ENCODE measurements around the gene CHMP1A. TPM values are rescaled to one million over a fixed set of nuclear protein-coding genes. Genes with fewer than 3 reads are reported as not detected.
A peak's percentile ranks its signal among the peaks of the same experiment; 100 is the strongest.
"Not testable (repeated sequence)": the region's sequence is repeated elsewhere in the genome, so short reads cannot be mapped to it uniquely, and the experiment has no call there.

CHMP1A gene
- total RNA-seq, 1 experiment from 2014 or later = 198 TPM

DNA sequence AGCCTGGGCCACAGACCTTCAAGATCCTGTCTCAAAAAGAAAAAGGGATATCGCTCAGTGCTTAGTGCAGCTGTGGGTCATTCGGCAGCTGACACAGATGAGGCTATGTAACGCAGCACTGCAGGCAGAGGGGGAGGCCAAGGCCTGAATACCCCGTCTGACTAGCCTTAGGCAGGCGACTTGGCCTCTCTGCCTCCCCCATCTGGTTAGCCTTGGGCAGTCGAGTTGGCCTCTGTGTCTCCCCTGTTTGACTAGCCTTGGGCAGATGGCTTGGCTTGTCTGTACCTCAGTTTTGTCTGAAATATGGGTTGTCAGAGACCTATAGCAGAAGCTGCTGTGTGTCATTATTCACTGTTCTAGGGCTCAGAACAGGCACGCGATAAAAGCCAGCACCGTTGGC is 10.1 kb upstream of the CHMP1A start:
- DNase-seq (ENCODE audit: low spot score) = no peak

DNA sequence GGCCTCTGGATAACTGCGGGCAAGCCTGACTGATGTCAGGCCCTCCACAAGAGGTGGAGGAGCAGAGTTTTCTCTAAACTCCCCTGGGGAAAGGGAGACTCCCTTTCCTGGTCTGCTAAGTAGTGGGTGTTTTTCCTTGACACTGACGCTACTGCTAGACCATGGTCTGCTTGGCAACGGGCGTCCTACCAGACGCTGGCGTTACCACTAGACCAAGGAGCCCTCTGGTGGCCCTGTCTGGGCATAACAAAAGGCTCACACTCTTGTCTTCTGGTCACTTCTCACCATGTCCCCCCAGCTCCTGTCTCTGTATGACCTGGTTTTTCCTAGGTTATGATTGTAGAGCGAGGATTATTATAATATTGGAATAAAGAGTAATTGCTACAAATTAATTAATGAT is 9.5 kb upstream of the CHMP1A start:
- in situ Hi-C loops (cut with HindIII; ENCODE audit: low sequenced_read_pairs) = not testable (repeated sequence)
- peak; percentile 40 for DNase-seq (ENCODE audit: low spot score)

More for the DNA sequence above, 10.1 kb upstream of the CHMP1A start:
- in situ Hi-C loops (cut with HindIII; ENCODE audit: low sequenced_read_pairs) = no loop called here

DNA sequence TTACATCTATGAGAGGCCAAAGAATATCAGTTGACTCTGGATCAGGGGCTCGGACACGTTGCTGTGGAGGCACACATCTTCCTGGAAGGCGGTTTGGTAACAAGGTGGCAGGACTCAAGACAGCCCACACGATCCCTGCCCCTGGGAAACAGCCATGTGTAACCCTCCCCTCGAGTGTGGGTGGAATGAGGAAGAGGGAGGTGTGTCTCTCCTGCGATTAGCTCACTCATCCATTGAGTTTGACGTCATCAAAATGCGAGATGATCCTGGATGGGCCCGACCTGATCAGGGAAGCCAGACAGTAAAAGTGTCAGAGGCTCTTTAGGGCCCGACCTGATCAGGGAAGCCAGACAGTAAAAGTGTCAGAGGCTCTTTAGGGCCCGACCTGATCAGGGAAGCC is 6.7 kb upstream of the CHMP1A start:
- in situ Hi-C loops (cut with HindIII; ENCODE audit: low sequenced_read_pairs); DNase-seq (ENCODE audit: low spot score): not testable (repeated sequence)

DNA sequence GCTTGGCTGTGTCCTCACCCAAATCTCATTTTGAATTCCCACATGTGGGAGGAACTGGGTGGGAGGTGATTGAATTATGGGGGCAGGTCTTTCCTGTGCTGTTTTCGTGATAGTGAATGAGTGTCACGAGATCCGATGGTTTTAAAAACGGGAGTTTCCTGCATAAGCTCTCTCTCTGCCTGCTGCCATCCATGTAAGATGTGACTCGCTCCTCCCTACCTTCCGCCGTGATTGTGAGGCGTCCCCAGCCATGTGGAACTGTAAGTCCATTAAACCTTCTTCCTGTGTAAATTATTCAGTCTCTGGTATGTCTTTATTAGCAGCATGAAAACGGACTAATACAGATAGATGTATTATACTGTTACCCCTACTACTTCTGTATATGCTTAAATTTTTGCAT is 3.7 kb upstream of the CHMP1A start:
- DNase-seq (ENCODE audit: low spot score) = no peak
- in situ Hi-C loops (cut with HindIII; ENCODE audit: low sequenced_read_pairs) = no loop called here

DNA sequence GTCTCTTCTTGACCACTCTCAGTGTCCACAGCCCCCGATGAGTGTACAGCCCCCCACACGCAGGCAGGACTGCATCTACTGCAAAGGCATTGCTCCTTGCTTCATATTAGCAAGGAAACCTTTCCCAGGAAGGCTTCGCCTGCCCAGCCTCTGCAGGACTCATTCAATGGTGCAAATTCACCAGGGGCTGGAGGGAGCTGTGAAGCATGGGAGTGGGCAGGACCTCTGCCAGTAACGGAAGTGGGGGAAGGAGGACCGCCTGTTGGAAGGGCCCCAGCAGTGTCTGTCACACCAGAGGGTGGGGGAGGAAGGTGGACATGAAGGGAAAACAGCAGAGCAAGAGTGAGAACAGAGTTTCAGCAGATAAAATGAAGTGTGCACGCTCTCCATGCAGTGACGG is 2.6 kb upstream of the CHMP1A start:
- DNase-seq (ENCODE audit: low spot score) = no peak
- in situ Hi-C loops (cut with HindIII; ENCODE audit: low sequenced_read_pairs) = no loop called here

DNA sequence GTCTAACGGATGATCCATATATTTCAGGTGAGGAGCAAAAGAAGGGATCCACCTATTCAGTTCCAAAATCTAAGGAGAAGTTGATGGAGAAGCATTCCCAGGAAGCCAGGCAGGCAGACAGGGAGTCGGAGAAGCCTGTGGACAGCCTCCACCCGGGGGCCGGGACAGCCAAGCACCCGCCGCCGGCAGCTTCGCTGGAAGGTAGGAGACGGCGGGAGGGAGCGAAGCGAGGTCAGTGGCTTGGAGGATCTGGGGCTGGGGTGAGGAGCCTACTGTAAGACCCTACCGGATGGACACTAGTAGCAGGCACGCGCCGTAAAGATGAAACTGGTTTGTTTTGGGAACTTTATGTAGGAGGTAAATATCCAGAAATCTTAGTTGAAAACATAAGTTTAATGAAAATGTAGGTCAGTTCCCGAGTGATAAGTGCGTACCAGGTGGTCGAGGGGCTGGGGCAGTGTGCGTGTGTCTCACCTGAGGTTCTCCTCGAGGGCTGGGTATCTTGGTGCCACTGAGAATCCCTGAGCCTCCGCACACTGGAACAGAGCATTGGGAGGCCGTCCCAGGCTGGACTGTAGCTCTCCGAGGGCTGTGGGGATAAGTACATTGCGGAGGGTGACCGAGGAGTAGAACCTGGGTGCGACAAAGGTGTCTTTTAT is 842 bp upstream of the CHMP1A start:
- DNase-seq (ENCODE audit: low spot score) = no peak
- in situ Hi-C loops (cut with HindIII; ENCODE audit: low sequenced_read_pairs) = no loop called here

DNA sequence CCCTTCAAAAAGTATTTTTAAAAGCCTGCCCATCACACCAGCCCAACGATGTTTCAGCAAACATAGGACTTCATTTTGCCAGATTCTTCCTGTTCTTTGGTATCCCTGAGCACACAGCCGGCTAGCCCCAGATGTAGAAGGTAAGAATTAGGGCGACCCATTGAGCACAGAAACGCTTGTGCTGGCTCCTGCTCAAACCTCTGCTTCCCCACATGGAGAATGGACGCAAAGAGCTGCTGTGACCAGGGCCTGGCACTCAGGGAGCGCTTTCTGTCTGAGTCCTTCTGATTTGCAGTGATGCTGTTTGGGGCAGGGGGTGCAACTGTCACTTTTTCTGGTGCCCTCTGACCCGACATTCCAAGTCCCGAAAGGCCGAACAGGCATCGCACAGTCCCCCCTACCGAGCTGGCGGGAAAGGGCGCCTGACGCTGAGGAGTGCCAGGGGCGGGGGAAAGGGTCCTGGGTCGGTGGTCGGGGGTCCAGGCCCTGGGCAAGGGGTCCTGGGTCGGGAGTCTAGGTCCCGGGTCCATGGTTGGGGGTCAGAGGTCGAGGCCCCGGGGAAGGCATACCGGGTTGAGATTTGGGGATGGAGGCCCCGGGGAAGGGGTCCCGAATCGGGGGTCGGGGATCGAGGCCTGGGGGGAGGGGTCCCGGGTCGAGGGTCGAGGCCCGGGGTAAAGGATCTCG is 930 bp downstream of the CHMP1A start:
- no peak for DNase-seq (ENCODE audit: low spot score)

DNA sequence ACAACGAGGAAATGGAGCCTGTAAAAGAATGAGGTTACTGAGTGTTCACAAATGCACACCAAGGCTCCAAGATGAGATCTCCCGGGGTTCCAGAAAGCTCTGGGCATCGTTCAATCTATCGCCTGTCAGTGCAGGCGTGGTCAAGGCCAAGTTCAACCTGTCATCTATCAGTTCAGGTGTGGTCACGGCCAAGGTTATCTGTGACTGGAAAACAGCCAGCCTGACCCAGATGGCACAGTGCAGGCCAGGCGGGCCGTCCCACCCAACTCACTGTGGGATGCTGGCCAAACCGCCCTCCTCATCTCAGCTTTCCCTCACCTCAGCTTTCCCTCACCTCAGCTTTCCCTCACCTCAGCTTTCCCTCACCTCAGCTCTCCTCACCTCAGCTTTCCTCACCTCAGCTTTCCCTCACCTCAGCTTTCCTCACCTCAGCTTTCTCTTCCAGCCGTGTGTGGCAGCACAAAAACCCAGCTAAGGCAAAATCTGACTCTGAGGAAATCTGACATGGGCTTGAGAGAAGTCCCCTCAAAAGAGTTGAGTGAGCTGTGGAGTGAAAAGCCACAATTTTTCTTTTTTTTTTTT is 2.4 kb downstream of the CHMP1A start:
- in situ Hi-C loops (cut with HindIII; ENCODE audit: low sequenced_read_pairs) = no loop called here
- DNase-seq (ENCODE audit: low spot score) = no peak

More for the DNA sequence above, 930 bp downstream of the CHMP1A start:
- in situ Hi-C loops (cut with HindIII; ENCODE audit: low sequenced_read_pairs) = no loop called here

DNA sequence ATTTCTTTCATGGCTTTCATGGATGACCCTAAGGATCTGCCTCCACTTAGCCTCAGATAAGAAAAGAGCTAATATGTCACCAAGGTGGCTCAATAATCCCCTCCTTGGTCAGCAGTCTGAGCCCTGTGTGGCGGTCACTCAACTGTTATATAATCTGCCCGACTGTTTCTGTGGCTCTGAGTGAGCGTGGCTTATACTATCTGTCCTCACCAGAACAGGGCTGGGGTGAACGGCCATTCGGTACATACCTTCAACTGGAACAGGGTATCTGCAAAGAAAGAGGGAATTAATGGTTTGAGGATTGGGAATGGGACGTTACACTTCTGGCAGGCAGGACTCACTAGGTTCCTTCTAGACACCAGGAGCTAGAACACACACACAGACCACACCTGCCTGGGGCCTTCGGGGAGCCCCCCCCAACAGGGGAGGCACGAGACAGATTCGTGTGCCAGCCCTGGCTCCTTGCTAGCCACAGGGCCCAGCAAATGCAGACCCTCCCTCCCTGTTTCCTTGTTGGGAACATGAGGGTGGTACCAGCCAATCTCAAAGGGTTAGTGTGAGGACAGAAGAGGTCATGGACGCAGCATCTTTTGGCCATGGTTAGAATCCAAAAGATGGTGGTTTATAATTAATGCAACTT is 3.7 kb downstream of the CHMP1A start:
- no peak for DNase-seq (ENCODE audit: low spot score)
- in situ Hi-C loops (cut with HindIII; ENCODE audit: low sequenced_read_pairs) = no loop called here

DNA sequence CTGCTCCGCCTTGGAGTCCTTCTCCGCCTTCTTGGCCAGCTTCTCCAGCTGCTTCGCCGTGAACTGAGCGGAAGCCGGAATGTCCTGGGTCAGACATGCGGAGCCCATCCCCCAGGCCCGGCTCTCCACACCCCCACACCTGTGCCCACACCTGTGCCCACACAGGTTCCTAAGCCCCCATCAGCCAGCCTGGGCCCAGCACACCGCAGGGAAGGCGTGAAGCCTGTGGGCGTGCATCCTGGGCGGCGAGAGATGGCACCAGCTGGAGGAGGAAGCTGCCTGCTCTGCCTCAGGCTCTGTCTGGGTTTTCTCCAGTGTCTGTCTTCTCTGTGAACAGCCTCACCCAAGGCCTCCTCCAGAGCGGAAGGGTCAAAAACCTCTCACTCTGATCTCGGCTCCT is 5.9 kb downstream of the CHMP1A start:
- no peak for DNase-seq (ENCODE audit: low spot score)
- in situ Hi-C loops (cut with HindIII; ENCODE audit: low sequenced_read_pairs) = no loop called here

DNA sequence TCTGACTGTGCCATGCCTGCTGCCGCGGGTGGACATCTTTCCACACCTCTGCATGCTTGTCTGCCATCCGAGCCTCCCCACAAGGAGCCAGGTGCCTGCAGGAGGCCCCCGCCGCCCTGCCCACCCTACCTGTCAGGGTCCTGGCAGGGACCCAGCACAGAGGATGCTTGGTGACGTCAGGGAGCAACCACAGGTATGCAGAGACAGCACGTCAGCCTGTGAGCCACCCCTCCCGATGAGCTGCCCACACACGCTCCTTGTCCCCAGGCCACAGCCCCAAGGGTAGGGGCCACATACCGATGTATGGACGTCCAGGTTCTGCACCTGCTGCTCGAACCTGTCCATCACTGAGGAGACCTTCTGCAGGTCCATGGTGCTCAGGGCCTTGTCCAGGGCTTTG is 10.6 kb downstream of the CHMP1A start:
- in situ Hi-C loops (cut with HindIII; ENCODE audit: low sequenced_read_pairs) = no loop called here

DNA sequence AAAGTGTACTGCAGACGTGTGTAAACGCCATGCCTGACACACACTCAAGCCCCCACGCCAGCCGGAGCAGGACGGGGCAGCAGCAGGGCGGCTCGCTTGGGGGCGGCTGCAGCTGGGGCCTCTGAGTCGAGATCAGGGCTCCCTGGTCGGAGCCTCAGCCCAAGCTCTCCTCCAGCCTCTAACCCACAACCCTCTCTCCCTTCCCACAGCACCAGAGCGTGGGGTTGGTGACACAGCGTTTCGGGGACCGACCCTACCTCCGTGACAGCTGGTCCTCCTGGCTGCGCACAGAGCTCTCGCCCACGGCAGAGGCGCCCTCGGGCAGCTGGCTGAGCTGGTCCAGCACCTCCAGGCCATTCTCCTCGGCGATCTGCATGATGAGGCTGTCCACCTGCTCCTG is 11.2 kb downstream of the CHMP1A start:
- DNase-seq (ENCODE audit: low spot score) = no peak
- in situ Hi-C loops (cut with HindIII; ENCODE audit: low sequenced_read_pairs) = no loop called here

More for the DNA sequence above, 10.6 kb downstream of the CHMP1A start:
- no peak for DNase-seq (ENCODE audit: low spot score)

DNA sequence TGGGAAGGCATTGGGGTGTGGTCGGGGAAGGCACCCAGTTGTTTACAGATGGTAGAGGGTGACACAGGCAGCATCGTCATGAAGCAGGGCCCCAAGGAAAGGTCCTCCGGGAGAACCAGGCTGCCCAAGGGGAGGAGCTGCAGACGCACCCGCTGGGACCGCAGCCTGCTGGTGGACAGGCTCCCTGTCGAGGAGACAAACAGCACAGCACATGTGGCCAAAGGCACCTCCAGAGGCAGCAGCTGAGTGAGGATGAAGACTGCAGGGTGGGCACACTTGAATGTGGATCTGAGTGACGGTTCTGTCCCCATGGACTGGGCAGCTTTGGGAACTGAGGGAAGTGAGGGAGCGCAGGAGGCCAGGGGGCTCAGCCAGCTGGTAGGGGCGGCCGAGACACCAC is 12.4 kb downstream of the CHMP1A start:
- no peak for DNase-seq (ENCODE audit: low spot score)
- in situ Hi-C loops (cut with HindIII; ENCODE audit: low sequenced_read_pairs) = no loop called here

DNA sequence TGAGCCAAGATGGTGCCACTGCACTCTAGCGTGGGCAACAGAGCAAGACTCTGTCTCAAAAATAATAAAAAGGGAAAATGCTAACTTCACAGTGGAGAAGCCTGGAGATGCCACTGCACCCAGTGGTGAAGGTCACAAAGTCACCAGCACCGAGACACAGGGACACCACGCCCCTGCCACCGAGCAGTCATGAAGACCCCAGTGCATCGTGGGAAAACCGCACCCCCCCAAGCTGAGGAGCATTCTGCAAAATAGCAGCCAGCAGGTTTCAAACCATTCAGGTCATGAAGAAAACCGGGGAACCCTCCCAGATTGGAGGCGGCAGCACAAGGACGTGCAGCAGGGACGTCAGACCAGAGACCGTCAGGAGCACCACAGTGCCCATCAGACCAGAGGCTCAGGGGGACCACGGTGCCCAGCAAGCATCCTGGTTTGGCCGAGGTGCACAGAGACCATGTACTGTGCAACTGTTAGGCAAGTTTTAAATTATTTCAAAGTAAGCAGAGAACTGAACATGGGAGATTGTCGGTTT is 13.7 kb downstream of the CHMP1A start:
- no peak for DNase-seq (ENCODE audit: low spot score)
- in situ Hi-C loops (cut with HindIII; ENCODE audit: low sequenced_read_pairs) = no loop called here

DNA sequence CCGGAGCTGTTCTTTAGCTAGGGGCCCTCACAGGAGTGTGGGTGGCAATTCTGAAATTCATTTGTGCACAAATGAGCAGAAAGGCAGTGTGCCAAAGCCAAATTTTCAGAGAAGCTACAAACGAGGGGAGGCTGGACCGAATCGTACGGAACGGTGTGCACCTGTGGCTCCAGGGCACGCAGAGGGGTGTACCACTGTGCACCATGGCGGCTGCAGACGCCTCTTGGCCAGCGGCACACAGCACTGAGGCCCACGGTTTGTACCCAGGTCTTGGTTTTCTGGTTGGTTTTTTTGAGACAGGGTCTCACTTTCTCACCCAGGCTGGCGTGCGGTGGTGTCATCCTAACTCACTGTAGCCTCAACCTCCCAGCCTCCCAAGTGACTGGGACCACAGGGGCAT is 14.9 kb downstream of the CHMP1A start:
- DNase-seq (ENCODE audit: low spot score) = no peak
- in situ Hi-C loops (cut with HindIII; ENCODE audit: low sequenced_read_pairs) = no loop called here

DNA sequence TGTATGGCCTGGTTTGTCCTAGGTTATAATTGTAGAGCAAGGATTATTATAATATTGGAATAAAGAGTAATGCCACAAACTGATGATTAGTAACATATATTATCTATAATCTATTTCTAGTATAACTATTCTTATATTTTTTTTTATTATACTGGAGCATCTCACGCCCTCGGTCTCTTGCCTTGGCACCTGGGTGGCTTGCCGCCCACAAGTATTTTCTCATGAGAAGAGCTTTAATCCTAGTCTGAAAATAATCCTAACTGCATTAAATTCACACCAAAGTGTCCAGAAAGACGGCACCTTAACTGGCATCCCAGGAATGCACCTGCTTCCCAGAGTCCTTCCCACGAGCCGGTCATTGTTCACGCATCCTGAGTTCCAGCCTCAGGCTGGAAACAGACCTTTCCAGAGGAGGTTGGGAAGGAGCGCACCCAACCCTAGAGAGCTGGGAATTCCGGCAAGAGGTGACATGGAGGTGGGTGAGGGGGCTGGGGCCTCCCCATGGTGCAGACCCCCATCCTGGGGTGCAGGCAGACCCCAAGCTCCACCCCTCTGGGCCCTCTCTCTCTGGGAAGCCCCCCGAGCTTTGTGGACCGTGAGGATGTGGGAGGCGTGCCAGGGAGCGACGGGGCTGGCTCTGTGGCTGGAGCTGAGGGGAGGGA is 15.9 kb downstream of the CHMP1A start:
- DNase-seq (ENCODE audit: low spot score) = no peak
- in situ Hi-C loops (cut with HindIII; ENCODE audit: low sequenced_read_pairs) = no loop called here

DNA sequence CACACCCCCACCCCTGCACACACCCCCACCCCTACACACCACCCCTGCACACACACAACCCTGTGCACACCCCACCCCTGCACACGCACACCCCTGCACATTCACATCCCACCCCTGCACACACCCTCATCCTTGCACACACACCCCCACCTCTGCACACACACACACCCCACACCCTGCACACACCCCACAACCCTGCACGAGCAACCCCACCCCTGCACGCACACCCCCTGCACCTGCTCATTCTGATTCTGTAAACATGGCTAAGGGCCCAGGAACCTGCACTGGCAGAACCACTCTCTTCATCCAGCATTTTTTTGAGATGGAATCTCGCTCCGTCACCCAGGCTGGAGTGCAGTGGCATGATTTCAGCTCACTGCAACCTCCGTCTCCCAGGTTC is 18.1 kb downstream of the CHMP1A start:
- in situ Hi-C loops (cut with HindIII; ENCODE audit: low sequenced_read_pairs) = no loop called here
- no peak for DNase-seq (ENCODE audit: low spot score)

DNA sequence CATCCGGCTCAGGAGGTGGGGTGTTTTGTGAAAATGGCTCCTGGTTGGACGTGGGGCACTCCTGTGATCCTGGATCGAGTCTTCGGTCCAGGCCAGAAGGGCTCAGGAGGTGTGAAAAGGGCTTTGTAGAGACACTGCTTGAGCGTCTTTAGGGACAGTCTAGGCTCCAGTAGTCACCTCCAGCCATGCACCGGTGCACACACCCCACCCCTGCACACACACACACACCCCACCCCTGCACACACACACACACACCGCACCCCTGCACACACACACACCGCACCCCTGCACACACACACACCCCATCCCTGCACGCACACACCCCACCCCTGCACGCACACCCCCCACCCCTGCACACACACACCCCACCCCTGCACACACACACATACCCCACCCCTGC is 19.1 kb downstream of the CHMP1A start:
- DNase-seq (ENCODE audit: low spot score) = no peak
- in situ Hi-C loops (cut with HindIII; ENCODE audit: low sequenced_read_pairs) = no loop called here

DNA sequence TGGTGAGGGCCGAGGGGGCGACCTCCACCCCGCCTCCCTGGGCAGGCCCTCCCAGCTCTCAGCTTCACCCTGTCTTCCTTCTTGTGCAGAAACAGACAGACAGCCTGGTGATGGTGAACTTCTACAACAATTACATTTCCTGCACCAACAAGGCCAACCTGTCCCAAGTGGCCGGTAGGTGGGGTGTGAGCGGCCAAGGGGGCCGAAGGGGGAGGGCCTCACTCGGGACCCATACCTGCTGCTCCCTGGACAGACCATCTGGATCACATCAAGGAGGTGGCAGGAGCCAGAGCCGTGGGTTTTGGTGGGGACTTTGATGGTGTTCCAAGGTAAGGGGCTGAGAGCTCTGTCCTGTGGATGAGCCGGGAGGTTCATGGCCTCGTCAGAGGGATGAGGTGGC is 20.1 kb downstream of the CHMP1A start:
- in situ Hi-C loops (cut with HindIII; ENCODE audit: low sequenced_read_pairs) = no loop called here
- no peak for DNase-seq (ENCODE audit: low spot score)

DNA sequence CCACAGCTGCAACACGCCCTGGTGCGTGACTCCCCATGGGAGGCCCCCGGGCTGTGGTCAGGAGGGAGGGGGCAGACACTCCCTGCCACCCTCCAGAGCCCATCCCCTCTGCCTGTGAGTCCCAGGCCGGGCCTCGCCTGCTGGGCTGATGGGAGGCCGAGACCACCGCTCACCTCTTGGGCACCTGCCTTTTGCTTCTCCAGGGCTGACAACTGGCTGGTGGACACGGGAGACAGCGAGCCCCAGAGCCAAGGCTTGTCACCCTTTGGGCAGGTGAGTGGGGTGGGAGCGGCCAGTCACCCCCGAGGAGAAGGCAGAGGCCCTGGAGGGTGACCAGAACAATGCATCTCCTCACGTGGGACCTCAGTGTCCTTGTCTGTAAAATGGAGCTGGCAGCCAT is 20.8 kb downstream of the CHMP1A start:
- no peak for DNase-seq (ENCODE audit: low spot score)
- in situ Hi-C loops (cut with HindIII; ENCODE audit: low sequenced_read_pairs) = no loop called here
